Esophagus mucosa (tissue), 1 donor: ENCODE data around the gene ACTN1. TPM values are rescaled to one million over a fixed set of nuclear protein-coding genes. Genes with fewer than 3 reads are reported as not detected.

Experiments
- ATAC-seq: fragments of 200-7000 bp; cut with Tn5 transposase; one replicate; pipeline ENCODE4 v1.9.1; 2020
- total RNA-seq: library from RNA; stranded (reverse); gene quantifications from one replicate; pipeline ENCODE4 v1.2.4, GENCODE V29; 2023
- donor health status: DM: yes; HTN: yes; CAD: no.

The ACTN1 gene
- total RNA-seq, 1 donor from 2014 or later, result 117 TPM

DNA sequence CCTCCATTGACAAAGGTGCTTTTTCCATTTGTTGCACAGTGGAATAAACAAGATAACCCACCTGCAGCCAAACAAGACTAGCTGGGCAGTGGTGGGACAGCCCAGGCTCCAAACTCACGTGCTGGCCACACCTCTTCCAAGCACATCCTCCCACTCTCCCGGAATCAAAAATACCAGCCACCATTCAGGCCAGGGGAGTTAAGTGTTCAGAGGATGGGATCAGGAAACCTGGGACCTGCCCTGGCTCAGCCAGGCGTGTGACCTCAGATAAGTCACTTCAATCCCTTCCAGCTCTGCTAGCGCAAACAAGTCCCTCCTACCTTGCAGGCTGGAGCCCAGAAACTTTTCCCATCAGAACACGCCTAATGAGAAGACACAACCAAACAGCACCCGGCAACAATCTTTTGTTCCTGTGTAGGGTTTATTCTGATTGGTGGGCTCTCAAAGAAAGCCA, 43.3 kb downstream of the ACTN1 start:
- ATAC-seq, result peak; percentile 75

- no peak for ATAC-seq
Measured at GRCh38 chr14:68934066-68934465, 45.0 kb downstream of the ACTN1 start.

GRCh38 chr14:68932686-68933085, 46.4 kb downstream of the ACTN1 start:
- ATAC-seq, result peak; percentile 40

- no peak for ATAC-seq
Measured at GRCh38 chr14:68932231-68932630, 46.9 kb downstream of the ACTN1 start.

DNA sequence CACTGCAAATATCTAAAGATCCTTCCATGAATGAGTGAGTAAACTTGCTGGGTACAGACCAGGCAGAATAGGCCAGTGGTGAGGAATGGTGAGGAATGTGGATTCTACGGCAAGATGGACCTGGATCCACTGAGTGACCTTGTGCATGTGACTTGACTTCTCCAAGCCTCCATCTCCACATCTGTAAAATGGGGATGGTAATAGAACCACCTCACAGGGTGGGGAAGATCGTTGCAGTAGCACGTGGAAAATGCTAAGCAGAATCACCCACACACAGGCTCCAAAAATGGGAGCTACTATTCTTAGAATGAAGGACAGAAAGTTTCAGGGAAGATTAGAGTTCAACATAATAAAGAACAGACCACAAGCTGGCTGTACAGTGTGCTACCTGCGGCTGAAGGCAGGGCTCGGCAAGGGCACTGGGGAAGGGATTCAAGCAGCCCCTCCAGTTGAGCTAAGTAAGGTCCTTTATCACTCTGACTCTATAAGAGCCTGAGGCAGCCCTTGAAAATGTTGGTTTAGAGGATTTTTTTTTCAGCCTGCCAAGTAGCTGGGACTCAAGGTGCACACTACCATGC, 47.5 kb downstream of the ACTN1 start:
- no peak for ATAC-seq

DNA sequence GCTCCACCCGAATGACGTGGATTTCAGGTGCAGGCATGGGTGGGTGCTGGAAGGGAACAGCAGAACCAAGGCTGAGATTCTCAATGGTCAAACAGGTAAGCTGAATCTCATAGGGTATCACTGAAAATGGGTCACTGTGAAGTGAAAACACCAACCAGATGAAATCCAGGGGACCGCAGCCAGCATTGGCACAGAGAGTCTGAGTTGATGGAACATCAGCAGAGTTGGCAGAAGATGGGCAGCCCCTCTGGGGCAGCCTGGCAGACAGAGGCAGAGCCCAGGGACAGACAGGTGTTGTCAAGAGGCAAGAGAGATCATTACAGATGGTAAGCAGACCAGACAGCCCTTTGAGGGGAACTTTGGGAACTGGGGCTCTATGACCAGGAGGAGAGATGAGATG, 48.0 kb downstream of the ACTN1 start:
- ATAC-seq, result no peak

GRCh38 chr14:68929623-68930307, 49.3 kb downstream of the ACTN1 start:
- no peak for ATAC-seq

DNA sequence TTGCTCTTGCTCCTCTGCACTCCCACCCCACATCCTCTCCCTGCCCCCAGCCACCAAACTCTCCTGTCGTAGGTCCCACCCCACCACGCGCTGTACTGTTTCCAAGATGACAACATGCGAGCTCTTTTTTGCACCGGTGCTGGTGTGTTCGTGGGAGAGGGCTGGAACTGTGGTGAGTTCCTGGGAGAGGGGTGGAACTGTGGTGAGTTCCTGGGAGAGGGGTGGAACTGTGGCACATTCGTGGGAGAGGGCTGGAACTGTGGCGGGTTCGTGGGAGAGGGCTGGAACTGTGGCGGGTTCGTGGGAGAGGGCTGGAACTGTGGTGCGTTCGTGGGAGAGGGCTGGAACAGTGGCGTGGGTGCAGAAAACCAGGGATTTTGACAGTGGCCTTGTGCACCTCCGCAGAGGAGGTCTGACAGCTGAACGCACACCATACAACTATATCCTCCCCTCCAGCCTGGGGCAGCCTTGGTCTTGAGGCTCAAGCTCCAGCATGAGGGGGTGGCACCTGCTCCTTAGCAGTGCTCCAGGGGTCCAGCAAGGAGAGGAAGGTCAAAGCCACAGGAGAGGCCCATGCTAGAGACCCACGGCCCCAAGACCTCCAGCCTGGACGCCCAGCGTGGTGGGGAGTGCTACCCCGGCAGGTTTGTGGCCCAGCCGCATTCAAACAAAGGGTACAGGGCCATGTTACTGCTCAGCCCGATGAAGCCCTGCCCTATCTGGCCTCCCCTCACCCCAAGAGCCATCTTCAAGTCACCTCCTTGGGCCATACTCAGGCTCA, 50.1 kb downstream of the ACTN1 start:
- no peak for ATAC-seq

GRCh38 chr14:68927956-68928675, 51.0 kb downstream of the ACTN1 start:
- ATAC-seq, result no peak

GRCh38 chr14:68927089-68927488, 52.0 kb downstream of the ACTN1 start:
- no peak for ATAC-seq

DNA sequence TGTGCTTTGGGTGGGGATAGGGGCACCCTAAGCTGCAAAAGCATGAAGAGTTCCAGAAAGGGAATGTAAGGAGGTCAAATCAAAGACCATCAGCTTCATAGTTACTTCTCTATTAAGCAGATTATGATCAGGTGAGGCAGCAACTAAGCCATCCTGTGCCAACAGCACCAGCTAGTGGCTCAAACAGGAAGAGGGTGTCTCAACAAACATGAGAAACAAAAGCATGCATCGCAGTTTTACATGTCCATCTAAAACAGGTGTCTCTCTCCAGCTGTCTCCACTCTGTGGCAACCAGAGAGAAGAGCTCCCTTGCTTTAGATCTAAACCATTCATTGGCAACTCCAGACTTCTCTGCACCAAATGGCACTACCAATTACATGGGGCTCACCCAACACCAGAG, 52.9 kb downstream of the ACTN1 start:
- no peak for ATAC-seq

DNA sequence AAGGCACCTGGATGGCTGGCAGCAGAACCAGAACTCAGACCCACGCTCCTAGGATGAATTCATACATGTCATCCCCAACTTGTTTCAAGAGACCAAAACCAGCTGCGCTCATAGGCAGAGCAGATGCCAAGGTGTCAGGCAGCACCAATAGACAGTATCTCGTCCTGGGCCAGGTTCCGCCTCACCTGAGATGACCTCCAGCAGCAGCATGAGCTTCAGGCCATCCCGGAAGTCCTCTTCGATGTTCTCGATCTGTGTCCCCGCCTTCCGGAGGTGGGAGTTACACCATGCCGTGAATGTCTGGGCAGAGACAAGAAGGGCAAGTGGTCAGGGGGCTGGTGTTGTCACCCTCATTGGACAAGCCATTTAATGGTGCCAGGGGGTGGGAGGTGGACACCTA, 53.7 kb downstream of the ACTN1 start:
- no peak for ATAC-seq

- ATAC-seq, result no peak
Measured at GRCh38 chr14:68924186-68925158, 54.6 kb downstream of the ACTN1 start.

DNA sequence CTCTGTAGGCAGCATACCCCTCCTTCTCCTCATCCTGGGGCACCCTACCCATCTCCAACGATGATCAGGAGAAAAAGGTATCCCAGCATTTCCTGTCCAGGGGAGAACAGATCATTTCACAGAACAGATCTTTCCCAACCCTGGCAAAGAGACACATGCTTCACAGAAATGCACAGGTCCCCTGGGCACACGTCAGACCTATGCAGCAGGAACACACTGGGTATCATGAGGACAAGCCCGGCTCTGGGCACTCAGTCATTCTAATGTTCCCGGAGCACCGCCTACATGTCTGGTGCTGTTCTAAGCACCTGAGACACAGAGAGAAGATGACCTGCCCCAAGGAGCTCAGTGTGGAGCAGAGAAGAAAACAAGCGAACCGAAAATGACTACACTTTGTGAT, 56.2 kb downstream of the ACTN1 start:
- ATAC-seq, result no peak

DNA sequence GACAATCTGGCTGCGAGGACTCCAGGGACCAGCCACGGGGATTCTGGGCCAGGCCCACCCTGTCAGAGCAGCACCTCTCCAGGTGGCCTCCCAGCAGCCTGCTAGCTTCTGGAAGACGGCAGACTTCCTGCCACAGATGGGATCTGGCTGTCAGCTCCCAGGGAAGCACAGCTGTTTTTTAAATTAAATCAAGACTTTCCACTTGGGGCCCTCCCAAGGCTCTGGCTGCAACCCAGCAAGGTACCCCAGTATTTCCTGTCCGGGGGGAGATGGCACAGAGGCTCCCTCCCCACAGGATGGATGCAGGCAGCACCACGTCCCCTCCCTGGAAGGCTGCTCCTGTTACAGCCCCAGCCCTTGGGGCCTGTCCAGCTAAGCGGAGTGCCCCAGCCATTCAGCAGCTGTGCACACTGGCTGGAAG, 56.9 kb downstream of the ACTN1 start:
- no peak for ATAC-seq

- ATAC-seq, result no peak
Measured at GRCh38 chr14:68921666-68922065, 57.4 kb downstream of the ACTN1 start.

- no peak for ATAC-seq
Measured at GRCh38 chr14:68921049-68921448, 58.1 kb downstream of the ACTN1 start.

DNA sequence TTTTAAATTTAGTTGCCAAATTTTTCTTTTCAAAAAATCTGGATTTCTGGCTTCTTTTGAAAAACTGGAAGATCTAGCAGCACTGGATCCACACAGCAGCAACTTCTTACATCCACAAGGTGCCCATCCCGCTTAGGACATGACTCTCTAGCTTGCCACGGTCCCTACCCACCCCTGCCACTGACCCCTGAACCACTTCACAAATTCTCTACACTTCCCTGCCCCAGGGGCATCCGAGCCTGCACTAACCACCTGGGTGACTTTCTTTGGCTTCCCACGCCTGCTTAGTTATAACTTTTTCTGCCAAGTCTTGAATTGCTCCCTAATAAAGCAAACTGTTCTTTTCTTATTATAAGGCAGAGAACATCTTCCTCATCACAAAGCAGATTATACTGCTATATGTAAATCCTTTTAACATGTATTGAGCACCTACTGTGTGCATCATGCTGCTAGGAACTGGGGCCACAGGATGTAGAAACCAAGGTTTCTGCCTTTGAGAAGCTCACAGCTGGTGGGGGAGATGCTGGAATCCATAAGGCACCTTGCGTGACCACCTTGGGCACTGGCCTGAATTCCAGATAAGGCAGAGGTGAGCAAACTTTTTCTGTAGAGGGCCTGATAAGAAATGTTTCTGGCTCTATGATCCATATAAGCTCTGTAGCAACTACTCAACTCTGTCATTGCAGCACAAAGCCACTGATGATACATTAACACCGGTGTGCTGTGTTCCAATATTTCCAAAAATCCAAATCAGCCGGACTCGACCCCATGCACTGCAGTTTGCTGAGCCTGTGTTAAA, 59.8 kb downstream of the ACTN1 start:
- ATAC-seq, result no peak

DNA sequence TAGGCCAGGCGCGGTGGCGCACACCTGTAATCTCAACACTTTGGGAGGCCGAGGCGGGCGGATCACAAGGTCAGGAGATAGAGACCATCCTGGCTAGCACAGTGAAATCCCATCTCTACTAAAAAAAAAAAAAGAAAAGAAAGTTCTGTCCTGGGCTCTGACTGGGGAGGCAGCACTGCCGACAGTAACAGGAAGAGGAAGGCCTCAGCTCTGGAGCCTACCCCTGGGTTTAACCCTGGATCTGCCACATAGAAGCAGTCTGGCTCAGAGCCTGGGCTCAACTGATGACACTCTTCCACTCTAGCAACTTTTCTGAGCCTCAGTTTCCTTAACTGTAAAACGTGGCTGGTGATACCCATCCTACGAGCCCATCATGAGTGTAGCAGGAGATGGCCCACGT, 60.5 kb downstream of the ACTN1 start:
- ATAC-seq, result no peak

GRCh38 chr14:68916358-68916941, 62.7 kb downstream of the ACTN1 start:
- ATAC-seq, result no peak

DNA sequence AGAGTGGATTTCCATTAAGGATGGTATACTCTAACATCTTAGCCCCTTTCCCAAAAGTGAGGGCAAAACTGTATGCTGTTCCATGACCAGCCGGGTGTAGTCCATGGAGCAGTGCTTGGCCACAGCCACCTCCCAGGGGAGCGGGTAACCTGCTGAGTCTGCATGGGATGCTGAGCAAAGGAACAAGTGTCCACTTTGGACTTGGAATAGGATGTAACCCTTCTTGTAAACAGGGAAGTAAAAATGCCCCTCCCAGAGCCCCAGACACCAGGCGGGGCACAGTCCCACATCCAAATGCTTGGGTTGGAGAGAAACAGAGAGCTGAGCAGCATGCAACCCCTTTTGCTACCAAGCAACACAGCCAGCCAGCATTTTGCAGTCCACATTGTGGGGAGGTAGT, 65.6 kb downstream of the ACTN1 start:
- no peak for ATAC-seq
